HG02571 (cell line): Measurements from ENCODE around the gene RALB.
A peak's percentile ranks its signal among the peaks of the same experiment; 100 is the strongest.

Source experiments
- ATAC-seq: cut with Tn5 transposase; IDR thresholded peaks from one replicate; pipeline ENCODE4 v1.9.1; 2021; ENCODE audit warnings: mild to moderate bottlenecking, moderate library complexity; ENCODE audit not compliant: unreplicated experiment

RALB gene, protein sequence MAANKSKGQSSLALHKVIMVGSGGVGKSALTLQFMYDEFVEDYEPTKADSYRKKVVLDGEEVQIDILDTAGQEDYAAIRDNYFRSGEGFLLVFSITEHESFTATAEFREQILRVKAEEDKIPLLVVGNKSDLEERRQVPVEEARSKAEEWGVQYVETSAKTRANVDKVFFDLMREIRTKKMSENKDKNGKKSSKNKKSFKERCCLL

DNA sequence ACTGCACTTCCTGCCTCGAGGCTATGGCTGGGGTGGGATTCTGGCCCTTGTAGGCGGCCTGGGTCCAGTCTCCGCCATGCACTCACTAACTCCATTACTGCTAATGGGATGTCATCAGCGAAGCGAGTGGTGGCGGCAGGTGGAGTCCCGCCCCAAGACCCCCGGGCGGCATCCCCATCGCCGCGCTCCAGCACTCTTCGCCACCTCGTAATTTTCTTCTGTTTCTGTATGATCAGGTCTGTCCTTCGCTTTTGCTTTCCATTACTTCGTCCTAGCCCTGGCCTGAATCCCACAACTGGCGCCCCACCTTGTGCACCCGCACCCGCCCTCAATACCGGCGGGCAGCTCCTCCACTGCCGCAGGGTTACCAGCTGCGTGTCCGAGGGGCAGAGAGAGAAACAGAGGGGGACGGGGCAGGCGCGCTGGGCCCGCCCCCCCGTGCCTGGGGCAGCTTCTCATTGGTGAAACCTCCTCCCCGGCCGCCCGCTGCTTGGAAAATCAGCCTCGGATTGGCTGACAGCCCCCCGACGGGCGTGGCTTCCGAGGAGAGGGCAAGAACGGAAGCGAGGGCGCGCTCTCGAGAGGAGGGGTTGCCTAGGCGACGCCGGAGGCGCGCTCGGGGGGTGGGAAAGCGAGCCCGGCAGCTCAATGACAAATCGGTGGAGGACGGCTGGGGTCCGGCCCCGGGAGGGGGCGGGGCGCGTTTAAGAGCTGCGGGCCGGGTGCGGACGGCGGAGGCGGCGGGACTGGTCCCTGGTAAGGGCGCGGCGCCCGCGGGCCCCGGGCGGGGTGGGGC lies at the start of gene RALB:
Gene RALB, plus strand, starts transcription at position 628 of the 796 bp plus-strand sequence. CDS start 25,813 bp downstream, outside the sequence.
- ATAC-seq, result peak; percentile 92

DNA sequence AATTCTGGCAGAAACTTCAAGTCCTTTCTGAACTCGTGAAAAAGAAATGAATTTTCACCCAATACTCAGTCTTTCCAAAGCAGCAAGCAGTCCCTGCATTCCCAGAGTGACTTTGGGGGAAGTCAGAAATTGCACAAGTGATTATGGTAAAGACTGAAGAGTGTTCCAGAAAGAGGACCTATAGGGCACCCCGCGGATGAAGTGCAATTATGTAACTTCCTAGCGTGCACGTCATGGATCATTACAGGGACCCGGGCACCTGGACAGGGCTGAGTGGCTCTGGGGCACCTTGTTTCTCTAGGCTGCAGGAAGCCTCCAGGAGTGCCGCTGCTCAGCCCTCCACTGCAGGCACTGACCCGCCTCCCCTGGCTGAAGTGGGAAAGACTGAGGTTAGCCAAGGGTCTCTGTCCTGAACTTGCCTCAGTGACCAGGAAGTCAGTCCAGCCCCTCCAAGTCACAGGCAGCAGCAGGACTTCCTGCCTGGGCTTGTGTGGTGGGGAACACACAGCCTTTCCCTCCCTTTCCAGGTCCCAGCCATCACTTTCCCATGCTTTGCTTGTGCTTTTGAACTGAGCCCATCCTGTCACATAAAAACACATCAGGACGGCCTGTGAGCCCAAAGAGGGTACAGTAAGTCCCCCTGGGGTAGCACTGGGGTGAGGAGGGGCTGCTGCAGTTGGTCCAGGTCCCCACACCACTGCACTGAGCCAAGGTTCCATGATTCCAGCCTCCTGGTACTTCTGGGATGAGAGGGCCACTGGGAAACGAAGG lies 49.2 kb upstream of the RALB start:
- ATAC-seq, result no peak

GRCh38 chr2:120204022-120204405 lies 48.6 kb upstream of the RALB start:
- no peak for ATAC-seq

- no peak for ATAC-seq
These were observed 48.2 kb upstream of the RALB start for GRCh38 chr2:120204417-120204816.

GRCh38 chr2:120204945-120205670 lies 47.5 kb upstream of the RALB start:
- no peak for ATAC-seq

GRCh38 chr2:120206022-120206581 lies 46.5 kb upstream of the RALB start:
- ATAC-seq, result no peak

DNA sequence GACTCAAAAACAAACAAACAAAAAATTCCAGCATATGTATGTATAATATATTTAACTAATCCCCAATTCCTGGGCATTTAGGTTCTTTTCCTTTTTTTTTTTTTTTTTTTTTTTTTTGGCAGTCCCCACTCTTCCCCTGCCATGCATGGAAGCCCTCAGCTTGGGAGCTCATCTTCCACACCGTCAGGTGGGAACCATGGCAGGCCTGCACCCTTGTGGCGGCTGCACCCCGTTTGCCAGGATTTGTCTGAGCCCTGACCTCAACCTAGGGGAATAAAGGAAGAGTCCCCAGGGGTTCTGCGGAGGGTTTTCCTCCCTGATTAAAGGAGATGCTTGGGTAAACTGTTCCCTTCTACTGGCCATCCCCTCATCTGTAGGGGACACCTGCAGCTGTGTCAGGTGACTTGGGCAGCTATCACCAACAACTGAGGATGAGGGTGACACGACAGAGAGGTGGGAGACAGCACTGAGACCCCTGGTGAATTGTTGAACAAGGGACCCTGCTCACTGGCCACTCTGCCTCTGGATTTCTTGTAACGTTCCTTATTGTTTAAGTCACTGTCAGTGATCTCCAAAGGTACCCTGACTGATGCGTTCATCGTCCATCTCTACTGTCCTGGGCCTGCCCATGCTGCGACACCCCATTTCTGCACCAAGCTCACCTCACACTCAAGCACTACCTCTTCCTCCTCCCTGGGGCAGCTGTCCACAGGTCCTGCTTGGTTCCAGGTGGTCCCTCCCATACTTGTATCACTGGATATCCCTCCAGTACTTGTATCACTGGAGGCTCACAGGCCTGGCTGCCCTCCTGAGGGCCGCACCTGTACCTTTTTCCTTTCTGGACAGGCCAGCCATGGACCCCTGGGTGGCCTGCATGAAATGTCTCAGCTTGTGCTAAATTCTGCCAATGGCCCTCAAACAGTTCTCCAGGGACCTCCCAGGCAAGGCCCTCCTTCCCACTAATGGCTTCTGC lies 44.0 kb upstream of the RALB start:
- no peak for ATAC-seq

DNA sequence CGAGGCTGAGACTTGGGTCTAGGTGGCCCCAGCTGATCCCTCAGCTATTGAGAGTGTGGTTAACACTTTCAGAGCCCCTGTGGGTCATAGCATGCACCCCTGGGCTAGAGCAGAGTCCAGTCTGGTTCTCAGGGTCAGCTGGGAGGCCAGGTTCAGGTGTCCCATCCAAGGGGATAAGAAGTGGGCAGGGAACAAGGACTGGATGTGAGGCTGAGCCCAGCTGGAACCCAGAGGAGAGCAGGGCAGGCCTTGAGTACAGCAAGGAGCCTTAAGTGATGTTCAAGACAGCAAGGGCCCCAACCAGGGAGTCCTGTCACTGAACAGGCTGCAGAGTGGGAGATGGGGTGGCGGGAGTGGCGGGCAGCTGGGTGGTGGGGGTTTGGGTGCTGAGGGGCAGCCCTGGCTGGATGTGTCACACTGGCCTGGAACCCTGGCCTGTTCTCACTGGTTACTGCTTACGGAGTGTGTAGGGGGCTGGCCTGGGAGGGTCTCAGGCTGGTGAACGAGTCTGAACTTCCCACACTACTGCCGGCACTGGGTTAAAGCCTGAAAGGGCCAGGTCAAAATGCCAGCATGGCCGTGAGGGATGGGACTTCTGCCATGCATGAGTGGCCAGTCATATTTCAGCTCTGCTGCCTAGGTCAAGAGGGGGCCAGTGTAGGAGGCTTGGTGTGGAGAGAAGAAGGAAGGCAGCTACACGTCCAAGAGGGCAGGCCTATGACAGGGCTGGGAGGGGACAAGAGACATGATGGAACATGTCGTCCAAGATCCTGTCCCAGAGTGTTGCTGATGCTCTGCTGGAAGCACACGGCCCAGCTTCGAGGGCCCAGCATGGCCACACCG lies 43.0 kb upstream of the RALB start:
- no peak for ATAC-seq

GRCh38 chr2:120210270-120210693 lies 42.4 kb upstream of the RALB start:
- no peak for ATAC-seq

GRCh38 chr2:120218181-120218580 lies 34.5 kb upstream of the RALB start:
- no peak for ATAC-seq

GRCh38 chr2:120219291-120219690 lies 33.4 kb upstream of the RALB start:
- no peak for ATAC-seq

GRCh38 chr2:120219766-120220165 lies 32.9 kb upstream of the RALB start:
- no peak for ATAC-seq

DNA sequence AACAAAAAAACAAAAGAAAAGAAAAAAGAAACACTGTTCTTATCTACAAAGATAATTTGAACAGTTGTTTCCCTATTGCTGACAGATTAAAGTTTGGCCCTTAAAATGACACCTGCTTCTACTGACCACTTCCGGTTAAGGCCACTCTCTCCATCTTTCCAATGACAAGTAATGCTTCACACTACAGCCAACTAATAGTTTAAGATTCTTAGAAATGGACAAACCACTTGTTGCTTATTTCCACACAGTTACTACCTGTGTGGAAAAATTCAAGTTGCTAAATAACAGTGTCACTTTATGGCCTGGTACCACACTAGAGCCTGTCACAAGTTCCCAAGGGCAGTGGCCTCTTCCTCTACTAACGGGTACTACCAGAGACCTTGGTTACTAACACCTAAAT lies 31.9 kb upstream of the RALB start:
- ATAC-seq, result no peak

DNA sequence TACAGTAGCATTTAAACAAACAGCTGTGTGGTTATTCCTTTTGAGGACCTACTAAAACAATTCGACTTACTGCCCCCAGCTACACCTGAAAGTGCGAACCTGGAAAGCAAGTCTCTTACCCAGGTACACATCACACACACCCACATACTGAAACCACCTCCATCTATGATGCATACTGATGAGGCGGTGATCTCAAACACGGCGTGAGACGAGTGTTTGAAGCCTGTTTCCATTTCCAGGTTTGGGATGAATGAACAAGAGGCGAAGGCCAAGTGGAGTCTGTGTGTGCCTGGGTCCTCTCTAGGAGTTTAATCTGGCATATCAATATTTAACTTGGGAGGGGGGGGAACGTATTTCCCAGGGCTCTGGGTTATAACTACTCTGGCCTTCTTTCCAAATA lies 31.0 kb upstream of the RALB start:
- ATAC-seq, result no peak

- ATAC-seq, result no peak
These were observed 30.2 kb upstream of the RALB start for GRCh38 chr2:120222186-120223033.

GRCh38 chr2:120223034-120223912 lies 29.4 kb upstream of the RALB start, which contains the start of gene TMEM185B:
TMEM185B (minus strand) TSS chr2:120223400; CDS start chr2:120222976, 424 bp downstream.
- ATAC-seq, result peak; percentile 88

DNA sequence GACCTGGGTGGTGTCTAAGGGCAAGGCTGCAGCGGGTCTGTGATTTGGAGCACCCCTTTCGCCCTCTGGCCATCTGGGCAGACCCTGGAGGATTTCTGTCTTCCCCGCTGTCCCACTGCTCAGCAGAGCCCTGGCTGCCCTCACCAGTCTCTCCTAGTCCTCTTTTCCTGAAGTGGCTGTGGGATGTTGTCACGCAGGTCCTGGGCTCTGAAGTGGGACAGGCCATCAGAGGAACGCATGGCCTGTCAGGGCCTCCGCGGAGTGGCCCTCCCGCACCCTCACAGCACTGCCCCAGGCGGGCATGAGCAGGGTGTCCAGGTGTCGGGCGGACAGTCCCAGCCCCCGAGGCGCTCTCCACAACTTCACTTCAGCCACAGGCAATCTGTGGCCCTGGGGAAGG lies 28.4 kb upstream of the RALB start:
- ATAC-seq, result no peak
